HG03342 (cell line): ENCODE measurements around the gene UBQLNL.
A peak's percentile ranks its signal among the peaks of the same experiment; 100 is the strongest.

Experiments used
- ATAC-seq: cut with Tn5 transposase; IDR thresholded peaks from one replicate; pipeline ENCODE4 v1.9.1; 2021; ENCODE audit warnings: mild to moderate bottlenecking, moderate library complexity; ENCODE audit not compliant: unreplicated experiment

The UBQLNL gene, protein sequence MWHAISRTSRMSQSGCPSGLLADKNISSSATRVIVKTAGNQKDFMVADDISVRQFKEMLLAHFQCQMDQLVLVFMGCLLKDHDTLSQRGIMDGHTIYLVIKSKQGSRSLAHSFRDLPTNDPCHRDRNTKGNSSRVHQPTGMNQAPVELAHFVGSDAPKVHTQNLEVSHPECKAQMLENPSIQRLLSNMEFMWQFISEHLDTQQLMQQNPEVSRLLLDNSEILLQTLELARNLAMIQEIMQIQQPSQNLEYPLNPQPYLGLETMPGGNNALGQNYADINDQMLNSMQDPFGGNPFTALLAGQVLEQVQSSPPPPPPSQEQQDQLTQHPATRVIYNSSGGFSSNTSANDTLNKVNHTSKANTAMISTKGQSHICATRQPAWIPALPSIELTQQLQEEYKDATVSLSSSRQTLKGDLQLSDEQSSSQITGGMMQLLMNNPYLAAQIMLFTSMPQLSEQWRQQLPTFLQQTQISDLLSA

DNA sequence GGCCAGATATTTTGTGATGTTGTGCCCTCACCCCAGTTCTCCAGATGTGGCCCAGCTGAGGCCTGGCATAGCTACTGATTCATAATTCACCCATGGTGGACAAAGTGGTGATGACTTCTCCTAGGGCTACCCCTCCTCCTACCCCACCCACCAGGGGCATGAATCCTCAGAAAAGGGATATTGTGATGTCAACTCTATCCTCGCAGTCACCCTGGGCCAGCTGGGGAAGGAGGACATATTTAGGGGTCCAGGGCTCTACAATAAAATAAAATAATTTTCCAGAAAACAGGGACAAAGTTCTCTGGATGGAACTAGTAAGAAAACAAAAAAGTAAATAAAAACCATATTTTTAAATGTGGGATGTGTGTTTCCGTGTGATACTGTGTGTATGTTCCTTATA, at the start of gene UBQLNL:
Gene UBQLNL, minus strand, starts transcription at position 101 of the 400 bp plus-strand sequence. CDS start 258 bp downstream, outside the sequence.
- ATAC-seq, result no peak

DNA sequence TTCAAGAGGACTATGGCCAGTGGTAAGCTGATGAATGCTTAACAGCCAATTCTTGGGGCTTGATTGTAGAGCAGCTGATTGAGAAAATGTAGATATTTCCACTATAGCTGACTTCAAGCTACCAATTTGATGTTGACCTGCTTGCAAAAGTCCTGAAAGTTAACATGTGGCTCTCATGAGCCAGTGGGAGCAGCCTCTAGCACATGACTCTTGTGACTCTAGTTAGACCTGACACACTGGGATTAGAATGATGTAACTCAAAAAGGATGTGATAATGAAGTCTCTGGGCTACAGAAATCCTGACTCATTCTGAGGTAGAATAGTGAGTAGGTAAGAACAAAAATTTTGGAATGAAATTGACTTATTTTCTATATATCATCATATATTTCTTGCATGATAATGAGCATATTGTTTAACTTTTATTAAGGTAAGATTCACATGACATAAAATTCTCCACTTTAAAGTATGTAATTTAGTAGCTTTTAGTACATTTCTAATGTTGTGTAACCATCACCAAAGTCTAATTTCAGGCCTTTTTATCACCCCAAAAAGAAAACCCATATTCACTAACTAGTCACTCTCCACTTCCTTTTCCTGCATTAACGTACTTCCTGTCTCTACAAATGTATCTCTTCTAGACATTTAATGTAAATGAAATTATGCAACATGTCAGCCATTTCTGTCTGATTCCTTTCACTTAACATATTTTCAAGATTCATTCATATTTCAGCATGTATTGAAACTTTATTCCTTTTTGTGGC, 47.9 kb upstream of the UBQLNL start:
- no peak for ATAC-seq

DNA sequence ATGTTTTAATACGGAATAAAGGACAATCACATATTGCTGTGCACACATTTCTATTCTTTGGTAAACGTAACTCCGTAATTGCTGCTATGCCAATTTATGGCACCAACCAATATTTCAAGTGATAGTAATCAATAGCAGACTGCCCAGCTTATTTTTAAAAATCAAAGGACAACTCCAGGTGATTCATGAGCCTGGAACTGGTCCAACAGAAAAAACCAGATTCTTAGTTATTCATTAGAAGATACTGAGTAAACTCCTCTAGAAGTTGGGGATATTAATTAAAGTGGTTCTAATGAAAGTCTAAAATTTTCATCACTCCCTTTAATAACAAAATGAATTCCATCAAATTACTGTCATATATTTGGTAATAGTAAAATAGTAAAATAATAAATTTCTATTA, 41.3 kb upstream of the UBQLNL start:
- no peak for ATAC-seq

DNA sequence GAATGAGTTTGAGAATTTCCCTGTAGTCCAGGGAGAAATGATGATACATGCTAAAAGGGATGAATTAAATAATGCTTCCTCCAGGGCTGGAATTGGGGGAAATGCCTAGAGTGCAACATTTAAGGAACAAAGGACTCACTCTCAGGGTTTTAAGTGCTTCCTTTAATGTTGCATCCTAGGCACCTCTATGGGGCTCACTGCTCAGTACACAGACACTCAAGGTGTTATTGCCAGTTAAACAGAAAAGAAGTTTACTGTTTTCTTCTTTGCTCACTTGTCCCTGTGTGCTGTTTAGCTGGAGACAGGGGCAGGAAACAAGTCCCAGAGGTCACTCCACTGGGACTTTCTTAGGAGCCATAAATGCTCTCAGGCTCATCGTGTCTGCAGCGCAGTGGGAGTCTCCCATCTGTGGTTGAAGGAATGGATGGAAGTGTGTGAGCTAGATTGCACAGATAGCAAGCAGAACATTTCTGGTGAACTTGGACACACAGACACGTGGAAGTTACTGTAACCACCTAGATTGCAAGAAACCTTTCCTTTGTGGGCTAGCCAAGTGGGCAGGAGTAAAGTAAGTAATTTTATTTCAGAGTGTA, 40.2 kb upstream of the UBQLNL start:
- no peak for ATAC-seq

DNA sequence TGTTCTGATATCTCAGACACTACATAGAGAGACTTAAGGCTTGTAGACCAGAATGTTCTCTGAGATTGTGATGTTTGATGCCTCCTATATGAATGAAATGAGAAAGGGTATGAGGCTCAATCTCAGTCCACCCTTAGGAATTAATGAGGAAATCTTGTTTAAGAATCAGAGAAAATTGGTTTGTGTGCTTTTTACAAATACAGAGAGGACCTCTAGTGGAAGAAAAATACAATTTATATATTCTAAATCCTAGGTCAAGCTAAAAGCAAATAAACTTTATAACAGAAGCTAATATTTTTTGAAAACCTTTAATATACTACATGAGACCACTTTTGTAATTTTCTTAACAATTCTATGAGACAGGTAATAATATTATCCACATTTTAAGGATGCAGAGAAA, 36.8 kb upstream of the UBQLNL start:
- ATAC-seq, result no peak

DNA sequence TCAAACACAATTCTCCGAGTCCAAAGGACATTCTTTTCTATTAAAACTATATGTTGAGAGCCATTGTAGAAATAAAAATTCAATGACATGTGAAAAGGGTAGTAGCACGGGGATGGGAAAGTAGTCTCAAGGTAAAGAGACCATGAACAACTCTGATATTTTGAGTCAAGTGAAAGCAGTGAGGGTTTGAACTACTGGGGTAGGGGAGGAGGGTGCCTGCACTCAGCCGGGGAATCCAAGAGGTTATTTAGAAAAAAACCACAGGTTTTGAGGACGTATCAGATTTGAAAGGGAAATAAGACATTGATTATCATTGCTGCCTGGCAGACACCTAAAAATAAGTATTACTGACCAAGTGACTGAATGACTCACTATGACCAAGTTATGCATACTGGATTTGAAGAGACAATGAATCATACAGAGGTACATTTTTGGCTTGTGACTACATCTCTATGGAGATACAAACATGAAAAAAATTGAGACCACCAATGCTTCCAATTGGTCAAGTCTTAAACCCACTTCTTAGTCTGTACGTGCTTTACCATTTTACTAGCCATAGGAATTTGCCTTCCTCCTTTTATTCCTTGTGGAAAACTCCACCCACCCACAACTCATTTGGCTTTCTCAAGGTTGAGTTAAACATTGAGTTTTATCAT, 34.1 kb upstream of the UBQLNL start:
- no peak for ATAC-seq

DNA sequence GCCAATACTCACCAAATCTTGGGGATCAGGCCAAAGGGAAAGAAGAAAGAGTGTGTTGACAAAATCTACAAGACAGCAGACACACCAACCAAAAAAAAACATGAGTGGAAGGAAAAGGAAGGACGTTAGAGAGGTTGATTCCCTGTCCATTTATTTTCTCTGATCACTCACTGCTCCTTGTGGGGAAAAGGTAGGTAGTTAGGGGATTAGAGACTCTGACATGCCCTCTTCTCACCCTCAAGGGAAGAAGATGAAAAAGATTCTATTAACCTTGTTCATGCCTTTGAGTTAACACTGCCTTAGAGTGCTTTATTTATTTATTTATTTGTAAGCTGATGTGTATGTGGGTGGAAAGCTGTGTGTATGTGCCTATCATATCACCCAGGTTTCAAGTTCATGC, 31.9 kb upstream of the UBQLNL start, which contains the start of gene OR52H1:
Gene OR52H1, minus strand, starts transcription at position 101 of the 400 bp plus-strand sequence. CDS start 3,035 bp downstream, outside the sequence.
- no peak for ATAC-seq

DNA sequence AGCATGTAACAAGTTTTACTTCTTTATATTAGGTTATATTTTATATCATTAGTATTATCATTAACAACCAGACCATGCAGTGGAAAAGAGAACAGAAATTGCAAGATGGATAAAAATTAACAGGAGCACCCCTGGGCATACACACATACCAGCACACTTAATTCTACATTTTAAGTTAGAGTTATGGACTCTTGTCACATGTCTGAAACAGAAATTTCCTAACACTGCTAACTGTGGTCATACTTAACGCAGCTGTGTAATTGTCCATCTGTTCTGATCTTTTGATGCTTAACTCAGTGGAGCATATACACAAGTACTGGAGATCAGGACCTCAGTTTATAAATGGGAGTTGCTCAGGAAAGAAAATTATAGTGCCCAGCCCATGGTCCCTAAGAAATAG, 31.5 kb upstream of the UBQLNL start:
- peak; percentile 57 for ATAC-seq

DNA sequence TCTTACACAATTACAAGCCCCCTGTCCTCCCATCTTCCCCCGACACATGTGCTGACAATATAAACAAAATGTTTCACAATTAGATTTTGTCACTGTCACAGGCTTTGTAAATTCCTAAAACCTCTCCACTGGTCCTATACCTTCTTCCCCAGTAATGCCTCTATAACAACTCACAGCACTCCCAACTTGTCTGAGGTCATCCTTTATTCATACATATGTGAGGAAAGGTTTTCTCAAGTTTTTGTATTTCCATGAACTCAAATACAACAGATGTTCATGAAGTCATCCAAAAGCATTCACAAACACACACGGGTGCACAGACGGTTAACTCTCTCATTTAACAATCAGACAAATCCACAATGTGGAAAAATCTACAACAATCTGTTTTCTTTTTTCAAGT, 30.0 kb upstream of the UBQLNL start:
- no peak for ATAC-seq

DNA sequence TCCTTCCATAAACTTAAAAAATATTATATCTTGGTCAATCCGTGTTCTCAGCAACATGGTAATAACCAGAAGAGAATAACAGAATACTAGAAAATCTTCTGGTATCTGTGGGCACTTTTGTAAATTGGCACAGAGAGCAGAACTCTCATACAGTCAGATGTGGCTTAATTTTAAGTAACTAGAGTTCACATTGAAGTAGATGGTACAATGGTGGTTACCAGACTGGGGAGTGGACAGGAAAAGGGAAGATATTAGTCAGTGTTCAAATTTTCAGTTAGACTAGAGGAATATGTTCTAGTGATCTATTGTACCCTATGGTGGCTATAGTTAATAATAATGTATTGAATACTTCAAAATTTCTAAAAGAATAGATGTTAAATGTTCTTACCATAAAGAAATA, 24.9 kb upstream of the UBQLNL start:
- no peak for ATAC-seq

DNA sequence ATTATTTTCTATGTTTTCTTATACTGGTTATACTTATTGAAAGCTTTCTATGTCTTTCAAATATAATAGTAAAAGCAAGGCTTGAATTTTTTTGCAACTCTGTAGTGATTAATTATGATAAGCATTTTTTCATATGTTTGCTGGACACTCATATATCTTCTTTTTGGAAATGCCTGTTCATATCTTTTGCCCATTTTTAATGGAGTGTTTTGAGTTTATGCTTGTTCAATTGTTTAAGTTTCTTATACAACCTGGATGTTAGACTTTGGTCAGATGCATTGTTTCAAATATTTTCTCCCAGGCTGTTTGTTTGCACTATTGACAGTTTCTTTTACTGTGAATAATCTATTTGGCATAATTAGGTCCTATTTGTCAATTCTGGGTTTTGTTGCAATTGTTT, 20.0 kb upstream of the UBQLNL start:
- ATAC-seq, result no peak

DNA sequence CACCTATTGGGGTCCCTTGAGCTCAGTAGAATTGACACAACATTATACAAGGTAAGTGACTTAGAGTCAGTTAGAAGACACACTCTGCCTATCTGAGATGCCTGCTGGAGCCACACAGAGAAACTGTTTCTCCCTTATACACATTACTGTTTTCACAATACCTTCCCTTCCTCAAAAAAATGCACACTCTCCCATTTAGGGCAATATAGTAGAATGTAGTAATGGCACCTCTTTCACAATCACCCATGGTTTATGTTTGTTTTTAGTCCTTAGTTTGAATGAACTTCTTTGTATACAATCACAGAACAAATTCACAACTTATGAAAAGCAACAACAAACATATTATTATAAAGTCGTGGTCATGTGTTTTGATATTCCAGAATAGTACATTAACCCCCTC, 17.5 kb upstream of the UBQLNL start:
- ATAC-seq, result no peak

DNA sequence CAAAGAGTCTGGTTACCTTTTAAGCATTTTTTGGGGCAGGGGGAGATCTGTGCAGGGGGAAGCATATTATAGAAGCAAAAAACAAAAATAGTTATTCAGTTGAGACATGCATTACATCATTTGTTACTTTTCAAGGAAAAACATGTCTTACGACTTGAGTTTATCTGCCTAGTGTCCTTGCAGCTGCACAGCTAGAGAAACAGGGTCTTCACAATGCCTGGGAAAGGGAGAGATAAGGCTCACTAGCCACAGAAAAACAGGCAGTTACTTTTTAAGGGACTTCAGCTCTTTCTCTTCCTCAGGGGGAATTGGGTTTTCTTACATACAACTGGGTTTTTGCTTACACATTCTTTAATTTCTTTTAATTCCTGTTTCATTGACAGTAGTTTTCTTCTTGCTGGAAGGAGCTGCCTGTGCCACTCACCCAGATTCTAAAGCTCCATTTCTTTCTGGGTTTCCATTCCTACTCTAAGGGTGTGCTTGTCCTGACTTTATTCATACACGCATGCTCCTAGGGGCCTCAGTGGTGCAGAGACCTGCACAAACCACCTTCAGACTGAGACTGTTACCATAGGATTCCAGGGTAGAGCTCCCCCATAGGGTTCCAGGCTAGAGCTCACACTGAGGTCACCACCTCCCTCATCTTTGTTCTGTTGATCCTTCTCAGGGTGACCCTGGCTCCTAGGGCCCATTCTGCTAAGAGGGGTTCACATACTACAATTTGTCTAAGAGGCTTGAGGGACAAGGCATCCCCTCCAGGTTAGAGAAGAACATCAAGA, 14.7 kb upstream of the UBQLNL start:
- no peak for ATAC-seq

DNA sequence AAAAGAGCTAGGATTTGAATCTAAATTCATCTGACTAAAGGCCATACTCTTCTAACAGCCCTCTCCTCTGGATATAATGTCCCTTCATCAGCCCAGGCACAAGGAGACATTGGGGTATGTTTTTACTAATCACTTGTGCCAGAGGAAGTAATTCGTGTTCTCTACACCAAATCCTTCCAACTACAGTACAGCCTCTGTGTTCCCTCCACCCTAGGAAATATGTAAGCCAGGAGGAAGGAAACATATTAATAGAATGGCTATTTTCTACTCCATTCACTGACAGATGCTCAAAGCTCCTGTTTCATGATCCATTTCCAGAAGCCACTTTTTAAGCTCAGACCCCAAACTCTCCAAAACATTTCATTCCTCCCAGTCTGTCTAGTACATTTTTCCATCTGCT, 12.0 kb upstream of the UBQLNL start:
- ATAC-seq, result no peak

DNA sequence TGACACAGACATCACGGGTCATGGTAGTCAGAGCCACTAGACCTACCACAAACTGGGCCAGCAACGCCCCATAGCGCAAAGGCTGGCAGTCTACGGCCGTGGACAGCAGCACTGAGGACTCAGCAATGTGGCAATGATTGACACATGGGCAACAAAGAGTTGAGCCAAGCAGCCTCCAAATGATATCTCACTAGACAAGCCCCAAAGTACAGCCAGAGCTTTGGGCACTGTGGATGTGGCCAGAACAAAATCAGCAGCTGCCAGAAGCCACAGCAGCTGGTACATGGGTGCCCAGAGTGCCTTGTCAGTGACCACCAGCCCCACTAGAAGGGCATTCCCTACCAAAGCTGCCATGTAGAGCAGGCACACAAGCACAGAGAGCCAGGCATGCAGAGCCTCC, 11.2 kb upstream of the UBQLNL start:
- ATAC-seq, result no peak

DNA sequence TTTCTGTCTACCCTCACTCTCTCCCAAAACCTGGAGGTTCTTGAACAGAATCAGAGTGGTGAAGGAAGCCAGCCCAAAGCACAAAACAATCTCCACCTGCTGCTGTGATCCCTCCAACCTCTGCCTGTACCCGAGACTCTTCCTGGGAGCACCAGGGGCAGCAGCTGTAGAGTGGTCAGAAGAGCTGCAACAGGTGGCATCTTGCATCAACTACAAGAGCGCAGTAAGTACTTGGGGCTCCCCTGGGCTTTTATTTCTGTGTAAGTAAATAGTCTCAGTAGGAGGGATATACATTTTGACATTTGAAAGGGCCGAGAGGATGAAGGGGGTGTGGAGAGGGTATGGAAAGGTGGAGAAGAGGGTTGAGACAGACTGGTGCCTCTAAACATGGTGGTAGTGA, 8.3 kb upstream of the UBQLNL start:
- no peak for ATAC-seq

DNA sequence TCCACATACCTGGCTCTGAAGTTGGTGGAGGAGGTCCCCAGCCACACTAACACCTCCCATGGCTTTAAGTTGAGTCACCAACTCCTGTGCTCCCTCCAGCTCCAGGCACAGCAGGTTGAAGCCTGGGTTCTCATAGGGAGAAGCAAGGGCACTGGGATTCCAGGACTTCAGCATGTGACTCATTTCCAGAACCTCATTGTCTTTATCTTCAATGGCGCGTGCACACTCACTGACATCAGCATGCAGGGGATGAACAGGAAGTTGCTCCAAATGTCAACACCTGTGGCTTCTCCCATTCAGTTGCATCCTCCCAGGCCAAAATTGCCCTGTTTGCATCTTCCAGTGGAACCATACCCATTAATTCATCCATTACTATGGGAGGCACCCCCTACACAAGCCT, 5.8 kb upstream of the UBQLNL start:
- ATAC-seq, result no peak

DNA sequence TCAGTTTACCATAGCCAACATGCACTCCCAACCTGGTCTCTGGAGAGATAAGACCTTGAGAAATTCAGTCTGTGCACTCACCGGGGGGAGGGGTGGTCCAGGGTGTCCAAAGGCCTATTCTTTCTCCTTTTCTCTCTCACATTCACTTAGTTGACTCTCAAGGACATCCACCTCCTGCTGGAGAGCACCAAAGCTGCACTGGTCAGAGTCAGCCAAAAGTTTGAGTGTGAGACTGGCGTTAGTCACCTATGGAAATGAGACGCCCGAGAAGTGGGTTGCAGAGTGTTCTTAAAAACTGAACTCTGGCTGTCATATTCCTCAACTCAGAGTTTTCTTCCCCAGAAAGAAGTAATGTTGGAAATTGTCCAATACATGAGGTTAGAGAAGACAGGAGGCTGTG, 5.0 kb upstream of the UBQLNL start:
- ATAC-seq, result no peak

DNA sequence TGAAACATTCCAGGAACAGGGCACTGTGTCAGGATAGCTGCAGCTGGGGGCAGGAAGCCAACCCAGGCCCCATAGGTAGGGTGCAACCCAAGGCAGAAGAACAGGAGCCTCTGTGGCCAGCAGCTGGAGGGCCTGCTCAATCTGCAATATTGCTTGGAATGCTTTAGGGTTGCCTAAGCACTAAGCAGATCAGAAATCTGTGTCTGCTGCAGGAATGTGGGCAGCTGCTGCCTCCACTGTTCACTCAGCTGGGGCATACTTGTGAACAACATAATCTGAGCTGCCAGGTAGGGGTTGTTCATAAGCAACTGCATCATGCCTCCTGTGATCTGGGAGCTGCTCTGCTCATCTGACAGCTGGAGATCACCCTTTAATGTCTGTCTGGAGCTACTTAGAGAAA, 1.7 kb downstream of the UBQLNL start:
- ATAC-seq, result no peak

DNA sequence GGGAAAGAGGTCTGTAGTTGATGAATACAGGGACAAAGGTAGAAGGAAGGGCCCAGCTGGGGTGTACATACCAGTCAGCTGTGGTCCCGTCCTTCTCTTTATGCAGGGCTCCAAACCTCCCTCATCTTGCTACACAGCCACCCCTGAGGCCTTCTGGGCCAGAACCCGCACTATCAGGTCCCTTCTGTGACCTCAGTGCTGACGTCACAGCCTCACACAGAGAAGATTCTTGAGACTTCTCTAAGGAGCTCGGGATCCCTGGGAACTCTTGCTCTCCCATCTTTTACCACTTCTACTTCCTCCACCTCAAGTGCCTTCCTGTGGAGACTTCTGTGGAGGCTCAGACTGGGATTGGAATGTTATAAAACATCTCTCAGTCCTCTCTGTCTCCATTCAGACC, 6.7 kb downstream of the UBQLNL start, which contains the start of gene UBQLN3:
Gene UBQLN3, minus strand, starts transcription at position 155 of the 400 bp plus-strand sequence. CDS start 399 bp downstream, outside the sequence.
- ATAC-seq, result no peak
